GM21381 (cell line): ENCODE data around the gene CHMP2B.
"Not testable (repeated sequence)": the region's sequence is repeated elsewhere in the genome, so short reads cannot be mapped to it uniquely, and the experiment has no call there.

ENCODE experiments used
- ATAC-seq: cut with Tn5 transposase; IDR thresholded peaks from one replicate; pipeline ENCODE4 v1.9.1; 2021; ENCODE audit warnings: mild to moderate bottlenecking, moderate library complexity; ENCODE audit not compliant: unreplicated experiment

CHMP2B gene

GRCh38 chr3:87305031-87305430 is 77.9 kb downstream of the CHMP2B start:
- not testable (repeated sequence) for ATAC-seq
